Measurements from ENCODE around the gene NFIC.
A peak's percentile ranks its signal among the peaks of the same experiment; 100 is the strongest.
"Not testable (repeated sequence)": the region's sequence is repeated elsewhere in the genome, so short reads cannot be mapped to it uniquely, and the experiment has no call there.

The NFIC gene

GRCh38 chr19:3345850-3346460 lies 20.4 kb upstream of the NFIC start:
- H3K4me1 Mint-ChIP-seq: peaks cover 2% of the 10 kb centered on the region
- no peak overlapping the region for H3K27ac Mint-ChIP-seq
- no peak for ATAC-seq (ENCODE audit: low read depth)
- DNase-seq (ENCODE audit: low spot score in 2 of 2): no peak
- no peaks in the 10 kb centered on the region for H3K9me3 Mint-ChIP-seq
- no peaks in the 10 kb centered on the region for H3K36me3 Mint-ChIP-seq
- H3K4me3 Mint-ChIP-seq: no peak overlapping the region
- H3K27me3 Mint-ChIP-seq: peaks cover 5% of the 10 kb centered on the region

GRCh38 chr19:3346677-3347353 lies 19.6 kb upstream of the NFIC start:
- peaks cover 2% of the 10 kb centered on the region for H3K4me1 Mint-ChIP-seq
- H3K36me3 Mint-ChIP-seq: no peaks in the 10 kb centered on the region
- DNase-seq (ENCODE audit: low spot score in 2 of 2) (no peak), ATAC-seq (ENCODE audit: low read depth) (no peak)
- peaks cover 8% of the 10 kb centered on the region for H3K27me3 Mint-ChIP-seq
- H3K27ac Mint-ChIP-seq: no peak overlapping the region
- no peaks in the 10 kb centered on the region for H3K9me3 Mint-ChIP-seq
- no peak overlapping the region for H3K4me3 Mint-ChIP-seq

GRCh38 chr19:3348042-3348441 lies 18.3 kb upstream of the NFIC start:
- Mint-ChIP-seq H3K9me3 (no peaks in the 10 kb centered on the region), H3K4me3 (no peak overlapping the region), H3K27ac (no peak overlapping the region), H3K27me3 (peaks cover 9% of the 10 kb centered on the region), H3K36me3 (no peaks in the 10 kb centered on the region), H3K4me1 (peaks cover 2% of the 10 kb centered on the region)
- no peak for DNase-seq (ENCODE audit: low spot score in 2 of 2)
- ATAC-seq (ENCODE audit: low read depth): no peak

DNA sequence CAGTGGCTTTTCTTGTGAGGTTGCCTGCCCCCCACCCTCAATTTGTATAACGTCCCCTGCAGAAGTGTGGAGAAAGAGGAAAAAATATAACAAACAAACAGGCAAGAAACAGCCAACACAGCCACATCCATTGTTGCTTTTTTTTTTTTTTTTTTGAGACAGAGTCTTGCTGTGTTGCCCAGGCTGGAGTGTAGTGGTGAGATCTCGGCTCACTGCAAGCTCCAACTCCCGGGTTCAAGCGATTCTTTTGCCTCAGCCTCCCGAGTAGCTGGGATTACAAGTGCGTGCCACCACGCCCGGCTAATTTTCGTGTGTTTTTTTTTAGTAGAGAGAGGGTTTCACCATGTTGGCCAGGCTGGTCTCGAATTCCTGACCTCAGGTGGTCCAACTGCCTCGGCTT lies 17.9 kb upstream of the NFIC start:
- not testable (repeated sequence) for H3K9me3 Mint-ChIP-seq; H3K36me3 Mint-ChIP-seq; H3K4me3 Mint-ChIP-seq; DNase-seq (ENCODE audit: low spot score in 2 of 2); ATAC-seq (ENCODE audit: low read depth); H3K27ac Mint-ChIP-seq; H3K4me1 Mint-ChIP-seq
- peaks cover 12% of the 10 kb centered on the region for H3K27me3 Mint-ChIP-seq

- Mint-ChIP-seq H3K27ac (no peak overlapping the region), H3K9me3 (peaks cover 3% of the 10 kb centered on the region), H3K4me1 (no peaks in the 10 kb centered on the region), H3K27me3 (peaks cover 9% of the 10 kb centered on the region), H3K36me3 (no peaks in the 10 kb centered on the region), H3K4me3 (no peak overlapping the region)
- no peak for ATAC-seq (ENCODE audit: low read depth)
- no peak for DNase-seq (ENCODE audit: low spot score in 2 of 2)
Observed at GRCh38 chr19:3350014-3350663, 16.2 kb upstream of the NFIC start.

GRCh38 chr19:3351702-3352447 lies 14.5 kb upstream of the NFIC start:
- Mint-ChIP-seq H3K9me3 (peaks cover 3% of the 10 kb centered on the region), H3K27ac (no peak overlapping the region), H3K4me1 (no peaks in the 10 kb centered on the region), H3K36me3 (no peaks in the 10 kb centered on the region), H3K4me3 (no peak overlapping the region), H3K27me3 (peaks cover 9% of the 10 kb centered on the region)
- ATAC-seq (ENCODE audit: low read depth): no peak
- DNase-seq (ENCODE audit: low spot score in 2 of 2): no peak

- Mint-ChIP-seq H3K4me3 (no peak overlapping the region), H3K36me3 (no peaks in the 10 kb centered on the region), H3K9me3 (peaks cover 3% of the 10 kb centered on the region), H3K27ac (no peak overlapping the region), H3K4me1 (peaks cover 3% of the 10 kb centered on the region), H3K27me3 (peaks cover 9% of the 10 kb centered on the region)
- DNase-seq (ENCODE audit: low spot score in 2 of 2): no peak
- ATAC-seq (ENCODE audit: low read depth): no peak
Observed at GRCh38 chr19:3353493-3353892, 12.9 kb upstream of the NFIC start.

- no peak for ATAC-seq (ENCODE audit: low read depth)
- Mint-ChIP-seq H3K4me1 (peaks cover 8% of the 10 kb centered on the region), H3K4me3 (no peak overlapping the region), H3K36me3 (no peaks in the 10 kb centered on the region), H3K27ac (no peak overlapping the region), H3K27me3 (peaks cover 8% of the 10 kb centered on the region), H3K9me3 (peaks cover 3% of the 10 kb centered on the region)
- DNase-seq (ENCODE audit: low spot score in 2 of 2): no peak
Observed at GRCh38 chr19:3356805-3357204, 9.6 kb upstream of the NFIC start.

GRCh38 chr19:3357271-3357991 lies 9.0 kb upstream of the NFIC start:
- Mint-ChIP-seq H3K36me3 (no peaks in the 10 kb centered on the region), H3K27me3 (peaks cover 7% of the 10 kb centered on the region), H3K27ac (no peak overlapping the region), H3K9me3 (peaks cover 3% of the 10 kb centered on the region), H3K4me3 (peak overlapping the region; percentile 66), H3K4me1 (peaks cover 15% of the 10 kb centered on the region)
- ATAC-seq (ENCODE audit: low read depth): no peak
- no peak for DNase-seq (ENCODE audit: low spot score in 2 of 2)

GRCh38 chr19:3357992-3358688 lies 8.2 kb upstream of the NFIC start:
- DNase-seq (ENCODE audit: low spot score in 2 of 2) (no peak), ATAC-seq (ENCODE audit: low read depth) (no peak)
- H3K4me3 Mint-ChIP-seq: peak overlapping the region; percentile 66
- H3K4me1 Mint-ChIP-seq: peaks cover 19% of the 10 kb centered on the region
- no peak overlapping the region for H3K27ac Mint-ChIP-seq
- H3K36me3 Mint-ChIP-seq: no peaks in the 10 kb centered on the region
- H3K27me3 Mint-ChIP-seq: peaks cover 5% of the 10 kb centered on the region
- peaks cover 3% of the 10 kb centered on the region for H3K9me3 Mint-ChIP-seq

DNA sequence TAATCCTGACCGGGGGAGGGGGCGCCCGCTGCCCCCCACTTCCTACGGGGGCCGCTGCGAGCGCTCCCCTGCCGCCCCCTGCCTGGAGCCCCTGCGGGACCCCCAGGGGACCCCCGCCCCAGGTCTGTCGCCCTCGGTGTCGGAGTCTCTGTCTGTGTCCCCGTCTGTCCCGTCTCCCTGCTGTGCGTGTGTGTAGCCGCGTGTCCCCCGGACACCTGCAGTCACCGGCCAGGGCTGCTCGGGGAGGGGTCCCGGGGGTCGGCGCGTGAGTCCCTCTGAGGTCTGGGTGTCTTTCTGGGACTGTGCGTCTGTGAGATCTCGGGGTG lies 7.7 kb upstream of the NFIC start:
- Mint-ChIP-seq H3K4me1 (peaks cover 19% of the 10 kb centered on the region), H3K27me3 (peaks cover 2% of the 10 kb centered on the region), H3K27ac (no peak overlapping the region), H3K4me3 (peak overlapping the region; percentile 88), H3K9me3 (peaks cover 3% of the 10 kb centered on the region), H3K36me3 (no peaks in the 10 kb centered on the region)
- ATAC-seq (ENCODE audit: low read depth) (no peak), DNase-seq (ENCODE audit: low spot score in 2 of 2) (no peak)

DNA sequence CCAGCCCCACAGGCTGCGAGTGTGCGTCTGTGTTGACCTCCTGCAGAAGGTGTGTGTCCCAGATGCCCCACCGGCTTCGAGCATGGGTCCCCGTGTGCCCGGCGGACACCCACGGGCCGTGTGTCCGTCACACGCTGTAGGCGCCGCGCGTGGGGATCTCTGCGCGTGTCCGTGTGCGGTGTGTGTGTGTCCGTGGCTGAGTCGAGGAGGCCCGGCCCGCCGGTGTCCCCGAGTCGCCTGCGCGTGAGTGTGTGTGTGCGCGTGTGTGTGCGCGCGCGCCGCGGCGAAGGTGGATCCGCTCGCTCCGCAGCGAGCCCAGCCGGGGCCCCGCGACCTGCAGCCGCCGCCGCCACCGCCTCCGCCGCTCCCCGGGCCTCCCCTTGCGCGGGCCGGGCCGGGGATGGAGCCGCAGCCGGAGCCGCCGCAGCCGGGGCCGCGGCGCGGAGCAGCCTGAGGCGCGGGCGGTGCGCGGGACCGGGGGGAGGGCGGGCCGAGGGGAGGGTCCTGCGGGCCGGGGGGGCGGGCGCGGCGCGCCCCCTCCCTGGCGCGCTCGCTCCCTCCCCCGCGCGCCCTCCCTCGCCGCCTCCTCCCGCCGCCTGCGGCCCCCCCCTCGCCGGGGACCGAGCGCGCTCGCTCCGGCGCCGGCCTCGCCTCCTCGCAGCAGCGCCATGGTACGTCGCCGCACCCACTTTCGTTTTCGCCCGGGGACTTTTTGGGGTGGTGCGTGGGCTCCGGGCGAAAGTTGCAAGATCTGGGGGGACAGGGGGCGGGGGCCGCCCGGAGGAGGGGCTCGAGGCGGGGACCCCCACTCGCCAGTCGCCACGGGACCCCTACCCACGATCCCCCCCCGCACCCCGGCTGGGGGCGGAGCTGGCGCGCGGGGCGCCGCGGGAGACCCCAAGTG lies 7.1 kb upstream of the NFIC start:
- Mint-ChIP-seq H3K27me3 (peaks cover 2% of the 10 kb centered on the region), H3K4me3 (peak overlapping the region; percentile 88), H3K9me3 (peaks cover 3% of the 10 kb centered on the region), H3K27ac (peak overlapping the region; percentile 67), H3K4me1 (peaks cover 19% of the 10 kb centered on the region), H3K36me3 (no peaks in the 10 kb centered on the region)
- DNase-seq (ENCODE audit: low spot score in 2 of 2) (peak; percentile 56 to 61), ATAC-seq (ENCODE audit: low read depth) (peak; percentile 58)
